GOT3 (cell line): ENCODE results near the gene UBE3A.

Experiments used
- DNase-seq: peaks from one replicate; lab custom pipeline; 2025; ENCODE audit warnings: mixed read lengths; lab: John Stamatoyannopoulos, UW

Gene UBE3A

DNA sequence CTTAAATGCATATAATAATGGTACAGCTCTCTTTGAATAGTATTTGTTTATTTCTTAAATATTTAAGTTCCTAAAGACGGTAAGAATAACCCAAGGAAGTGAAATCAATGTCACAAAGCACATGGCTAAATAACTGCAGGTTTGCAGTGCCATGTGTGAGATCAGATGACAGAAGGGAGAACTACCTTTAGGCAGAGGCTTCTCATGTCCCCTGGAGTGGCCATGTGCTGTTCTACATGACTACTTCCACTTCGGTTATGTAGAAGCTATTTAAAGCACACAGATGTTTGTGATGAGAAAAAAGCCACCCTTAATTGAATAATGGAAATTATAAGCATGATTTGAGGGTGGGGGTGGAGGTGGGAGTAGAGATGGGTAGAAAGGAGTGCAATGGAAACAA, 109.1 kb downstream of the UBE3A start:
- no peak for DNase-seq

DNA sequence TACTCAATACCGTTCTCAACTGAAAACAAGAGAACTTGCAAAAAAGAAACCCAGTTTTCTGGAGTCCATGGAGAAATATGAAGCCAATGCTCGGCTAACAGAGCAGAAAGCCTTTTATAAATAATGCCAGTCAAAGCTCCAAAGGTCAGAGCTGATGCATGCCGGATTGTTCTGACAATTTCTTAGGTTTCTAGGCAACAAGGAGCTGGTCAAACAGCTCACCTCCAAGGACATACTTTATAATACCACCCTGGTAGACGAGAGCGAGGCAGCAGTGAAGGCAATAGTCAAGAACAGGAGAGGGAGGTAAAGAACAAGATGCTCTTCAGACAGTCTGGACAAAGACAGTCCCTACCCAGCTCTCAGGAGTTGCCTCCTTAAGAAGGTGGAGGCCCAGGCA, 111.1 kb downstream of the UBE3A start:
- DNase-seq, result no peak

DNA sequence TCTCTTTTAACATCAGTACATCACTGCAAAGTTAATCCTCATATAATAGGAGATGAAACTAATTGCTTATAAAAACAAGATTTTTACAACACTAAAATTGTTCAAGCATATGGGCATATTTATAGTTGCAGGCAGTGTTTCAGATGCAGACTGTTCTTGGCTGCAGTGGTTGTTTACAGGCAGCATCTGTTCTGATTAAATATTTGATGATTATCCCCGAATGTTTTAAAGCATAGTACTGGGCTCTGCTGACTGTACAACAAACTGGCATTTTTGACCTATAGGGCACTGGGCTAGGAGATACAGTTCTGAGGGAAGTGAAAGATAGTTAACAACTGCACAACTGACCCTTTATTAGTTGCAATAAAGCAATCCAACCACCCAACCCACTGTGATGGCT, 113.6 kb downstream of the UBE3A start:
- DNase-seq, result no peak

DNA sequence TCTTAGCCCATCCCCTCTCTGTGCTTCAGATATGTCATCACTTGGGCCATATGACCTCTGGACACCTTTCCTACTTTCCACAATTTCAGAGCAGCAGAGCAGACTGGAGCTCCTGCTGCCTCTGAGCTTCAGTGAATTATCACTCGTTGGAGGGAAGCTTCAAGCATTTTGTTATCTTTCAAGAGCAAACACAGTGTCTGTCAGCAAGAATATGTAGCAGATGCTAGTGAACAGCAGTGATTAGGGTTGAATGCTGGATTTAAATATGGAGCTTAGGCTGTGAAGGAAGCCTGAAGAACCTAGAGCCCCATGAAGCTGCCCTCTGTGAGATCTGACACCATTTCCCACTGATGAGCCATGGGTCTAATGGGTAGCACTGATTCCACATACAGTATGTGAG, 115.4 kb downstream of the UBE3A start:
- no peak for DNase-seq

DNA sequence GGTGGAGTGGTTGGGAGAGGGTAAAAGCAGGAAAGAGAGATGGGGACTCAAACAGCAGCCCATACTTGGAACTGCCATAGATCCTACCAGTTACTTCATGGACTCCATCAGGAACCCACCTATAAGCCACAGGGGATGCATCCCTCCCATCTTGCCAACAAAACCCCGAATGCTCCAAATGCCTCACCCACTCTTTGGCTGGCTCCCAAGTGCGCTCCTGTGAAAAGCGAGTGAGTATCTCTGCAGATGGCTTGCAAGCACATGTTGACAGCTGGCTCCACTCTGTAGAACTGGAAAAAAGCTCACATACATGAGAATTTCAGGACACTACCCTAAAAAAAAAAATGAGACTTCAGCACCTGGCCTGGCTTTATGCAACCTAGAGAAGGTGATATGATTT, 151.0 kb downstream of the UBE3A start:
- DNase-seq, result no peak
